H1 (cell line): Measurements from ENCODE around the gene PTPRG. TPM values are rescaled to one million over a fixed set of nuclear protein-coding genes. Genes with fewer than 3 reads are reported as not detected.

Experiments used
- CTCF ChIA-PET: fragments of 300-600 bp; sonication (Branson Sonifier 250); formaldehyde crosslinking; loops from one replicate; lab custom pipeline; 2021; ENCODE audit not compliant: partially characterized antibody; lab: Charles Lee
- POLR2A ChIA-PET: fragments of 300-600 bp; sonication (Branson Sonifier 250); formaldehyde crosslinking; loops from one replicate; lab custom pipeline; 2021; ENCODE audit warnings: inconsistent platforms; ENCODE audit not compliant: partially characterized antibody; lab: Charles Lee
- DNase-seq, 2 experiments: peaks; one replicate each; pipeline versions ENCODE4 v3.0.0 to v3.0.0-alpha.2; 2010 to 2022; ENCODE audit warnings: low spot score in 2 of 2, low read depth in 1 of 2, mixed read lengths in 1 of 2
- FAIRE-seq: peaks from 2 replicates; lab custom pipeline; 2011; peaks lifted over from hg19 to GRCh38; lab: Jason Lieb, UNC
- H2AFZ ChIP-seq: 2 replicates; pipeline ENCODE4 v1.8.1; 2012; ENCODE audit warnings: low read length, inconsistent platforms
- H2AK5ac ChIP-seq: 2 replicates; pipeline ENCODE4 v1.6.1; 2013; ENCODE audit warnings: low read depth, low read length
- H2BK120ac ChIP-seq: replicated peaks from 2 replicates; pipeline ENCODE3; 2013; ENCODE audit warnings: low read depth, low read length, inconsistent platforms
- H2BK12ac ChIP-seq: 2 replicates; pipeline ENCODE4 v1.6.1; 2013; ENCODE audit warnings: low read depth, low read length
- H2BK15ac ChIP-seq: 2 replicates; pipeline ENCODE4 v1.6.1; 2013; ENCODE audit warnings: low read length
- H2BK20ac ChIP-seq: 2 replicates; pipeline ENCODE4 v1.6.1; 2013; ENCODE audit warnings: low read length
- H2BK5ac ChIP-seq: 2 replicates; pipeline ENCODE4 v1.6.1; 2013; ENCODE audit warnings: low read depth, low read length
- H3K14ac ChIP-seq: 2 replicates; pipeline ENCODE4 v1.6.1; 2013; ENCODE audit warnings: inconsistent platforms; ENCODE audit not compliant: insufficient read length
- H3K18ac ChIP-seq: 2 replicates; pipeline ENCODE4 v1.6.1; 2013; ENCODE audit warnings: low read length; ENCODE audit errors: extremely low read depth
- H3K23ac ChIP-seq: 2 replicates; pipeline ENCODE4 v1.6.1; 2013; ENCODE audit warnings: inconsistent platforms; ENCODE audit not compliant: insufficient read length
- H3K23me2 ChIP-seq: 2 replicates; pipeline ENCODE4 v1.6.1; 2013; ENCODE audit warnings: low read depth, low read length
- H3K27ac ChIP-seq: 2 replicates; pipeline ENCODE4 v1.6.1; 2011; ENCODE audit warnings: low read depth, low read length, inconsistent platforms
- H3K27me3 ChIP-seq, 4 experiments: replicated peaks in 1 of 4; 1 replicate in 1 of 4; 2 replicates in 3 of 4; pipeline versions ENCODE4 v1.6.1 to v1.8.1; 2011 to 2013; ENCODE audit warnings: low read length in 3 of 4, mild to moderate bottlenecking in 3 of 4, inconsistent platforms in 2 of 4, mixed read lengths in 2 of 4, moderate library complexity in 1 of 4; ENCODE audit not compliant: control insufficient read depth in 3 of 4, insufficient read depth in 3 of 4; ENCODE audit errors: extremely low read depth in 1 of 4
- H3K36me3 ChIP-seq, 4 experiments: 2 replicates each; pipeline versions ENCODE4 v1.6.1 to v1.8.1; 2011 to 2013; ENCODE audit warnings: mild to moderate bottlenecking in 4 of 4, low read length in 3 of 4, moderate library complexity in 2 of 4, control low read depth in 1 of 4, inconsistent platforms in 1 of 4; ENCODE audit not compliant: insufficient read depth in 4 of 4, control insufficient read depth in 2 of 4
- H3K4ac ChIP-seq: replicated peaks from 2 replicates; pipeline ENCODE3; 2013; ENCODE audit warnings: low read length, low read depth, mixed read lengths, inconsistent platforms; ENCODE audit not compliant: insufficient read length
- H3K4me1 ChIP-seq, 4 experiments: replicated peaks in 1 of 4; 1 replicate in 1 of 4; 2 replicates in 3 of 4; pipeline versions ENCODE4 v1.6.1 to v1.8.1; 2011 to 2013; ENCODE audit warnings: low read length in 3 of 4, inconsistent platforms in 2 of 4, mixed read lengths in 1 of 4; ENCODE audit not compliant: insufficient read depth in 4 of 4, control insufficient read depth in 3 of 4
- H3K4me2 ChIP-seq, 2 experiments: 2 replicates each; pipeline versions ENCODE4 v1.6.1 to v1.8.1; 2011 to 2013; ENCODE audit warnings: low read depth in 2 of 2, low read length in 2 of 2, control low read depth in 1 of 2, inconsistent platforms in 1 of 2, mild to moderate bottlenecking in 1 of 2; ENCODE audit not compliant: insufficient read depth in 1 of 2
- H3K4me3 ChIP-seq, 4 experiments: fragments of 200-600, 300-600 bp in 1 of 4; sonication (generic), shearing (Covaris generic), sonication (Bioruptor Twin) in 1 of 4; 2 replicates each; pipeline versions ENCODE4 v1.5.1 to v1.8.1; 2011 to 2016; ENCODE audit warnings: low read length in 4 of 4, low read depth in 3 of 4, control low read depth in 2 of 4, inconsistent platforms in 2 of 4, mild to moderate bottlenecking in 2 of 4, mixed read lengths in 1 of 4, moderate library complexity in 1 of 4; ENCODE audit not compliant: insufficient read depth in 2 of 4; ENCODE audit errors: extremely low read depth in 1 of 4
- H3K56ac ChIP-seq: replicated peaks from 2 replicates; pipeline ENCODE3; 2013; ENCODE audit warnings: low read depth, mild to moderate bottlenecking, mixed read lengths, low read length, inconsistent platforms; ENCODE audit not compliant: insufficient read length
- H3K79me1 ChIP-seq: 2 replicates; pipeline ENCODE4 v1.6.1; 2013; ENCODE audit warnings: low read depth, low read length, control low read depth
- H3K79me2 ChIP-seq, 2 experiments: 2 replicates each; pipeline versions ENCODE4 v1.6.1 to v1.8.1; 2012 to 2013; ENCODE audit warnings: low read length in 2 of 2, mild to moderate bottlenecking in 2 of 2, inconsistent platforms in 1 of 2; ENCODE audit not compliant: insufficient read depth in 2 of 2, control insufficient read depth in 1 of 2
- H3K9ac ChIP-seq, 4 experiments: replicated peaks in 1 of 4; 1 replicate in 1 of 4; 2 replicates in 3 of 4; pipeline versions ENCODE4 v1.6.1 to v1.8.1; 2011 to 2013; ENCODE audit warnings: low read depth in 3 of 4, low read length in 3 of 4, control low read depth in 2 of 4, mild to moderate bottlenecking in 2 of 4, moderate library complexity in 2 of 4, inconsistent platforms in 1 of 4; ENCODE audit errors: extremely low read depth in 1 of 4
- H3K9me3 ChIP-seq, 2 experiments: 2 replicates each; pipeline versions ENCODE4 v1.6.1 to v1.8.1; 2012 to 2013; ENCODE audit warnings: mild to moderate bottlenecking in 2 of 2, moderate library complexity in 2 of 2, control low read depth in 1 of 2, inconsistent platforms in 1 of 2, low read depth in 1 of 2, low read length in 1 of 2, mixed read lengths in 1 of 2; ENCODE audit not compliant: insufficient read depth in 2 of 2
- H4K20me1 ChIP-seq, 2 experiments: replicated peaks in 1 of 2; 2 replicates each; pipeline versions ENCODE3 to v1.8.1; 2011 to 2013; ENCODE audit warnings: inconsistent platforms in 2 of 2, low read length in 2 of 2, mild to moderate bottlenecking in 1 of 2; ENCODE audit not compliant: insufficient read depth in 2 of 2, control insufficient read depth in 1 of 2
- H4K5ac ChIP-seq: 2 replicates; pipeline ENCODE4 v1.6.1; 2013; ENCODE audit warnings: low read length, low read depth, mixed read lengths, inconsistent platforms; ENCODE audit not compliant: insufficient read length
- H4K8ac ChIP-seq: 2 replicates; pipeline ENCODE4 v1.8.0; 2013; ENCODE audit warnings: mild to moderate bottlenecking, moderate library complexity, low read length, inconsistent platforms; ENCODE audit not compliant: insufficient read depth; ENCODE audit errors: extremely low read depth
- H4K91ac ChIP-seq: replicated peaks from 2 replicates; pipeline ENCODE3; 2013; ENCODE audit warnings: low read length, mixed read lengths, inconsistent platforms; ENCODE audit not compliant: insufficient read length
- BRCA1 ChIP-seq: IDR thresholded peaks from 2 replicates; pipeline ENCODE4 v1.6.1; 2012; ENCODE audit warnings: low read depth, low read length, improper control_type of control experiment
- CBX8 ChIP-seq: fragments of 300-800, 300-1000 bp; sonication (generic); IDR thresholded peaks from 2 replicates; pipeline ENCODE4 v1.7.1; 2016; ENCODE audit warnings: low read depth, low read length, borderline replicate concordance
- CHD2 ChIP-seq: IDR thresholded peaks from 2 replicates; pipeline ENCODE4 v1.6.1; 2012; ENCODE audit warnings: low read length, improper control_type of control experiment
- EZH2 ChIP-seq: fragments of 200-600 bp; sonication (generic); IDR thresholded peaks from 2 replicates; pipeline ENCODE4 v1.7.1; 2012; ENCODE audit warnings: low read depth, mild to moderate bottlenecking, moderate library complexity, low read length, inconsistent platforms; ENCODE audit not compliant: severe bottlenecking
- GTF2F1 ChIP-seq: IDR thresholded peaks from 2 replicates; pipeline ENCODE4 v1.6.1; 2012; ENCODE audit warnings: low read depth, low read length, improper control_type of control experiment, borderline replicate concordance
- HDAC2 ChIP-seq, 2 experiments: fragments of 300-600 bp in 1 of 2; sonication (generic) in 1 of 2; IDR thresholded peaks; 2 replicates each; pipeline ENCODE4 v1.6.1; 2011 to 2012; ENCODE audit warnings: low read depth in 2 of 2, low read length in 2 of 2, mild to moderate bottlenecking in 2 of 2, moderate library complexity in 2 of 2, borderline replicate concordance in 1 of 2, inconsistent platforms in 1 of 2
- KDM4A ChIP-seq: IDR thresholded peaks from one replicate; pipeline ENCODE4 v1.7.1; 2012; ENCODE audit warnings: low read depth, mild to moderate bottlenecking, moderate library complexity, low read length, inconsistent platforms; ENCODE audit not compliant: severe bottlenecking
- MAX ChIP-seq: IDR thresholded peaks from 2 replicates; pipeline ENCODE4 v1.6.1; 2012; ENCODE audit warnings: inconsistent platforms
- NRF1 ChIP-seq: IDR thresholded peaks from 2 replicates; pipeline ENCODE4 v1.6.1; 2011; ENCODE audit warnings: mild to moderate bottlenecking, low read depth, low read length, improper control_type of control experiment
- PHF8 ChIP-seq: fragments of 200-600 bp; sonication (generic); conservative IDR thresholded peaks from 2 replicates; pipeline ENCODE4 v1.7.1; 2012; ENCODE audit warnings: low read depth, mild to moderate bottlenecking, inconsistent platforms, low read length, moderate library complexity
- SAP30 ChIP-seq: fragments of 300-600 bp; sonication (generic); IDR thresholded peaks from 2 replicates; pipeline ENCODE4 v1.7.1; 2012; ENCODE audit warnings: low read length, moderate library complexity, mild to moderate bottlenecking, inconsistent platforms; ENCODE audit not compliant: insufficient read depth, insufficient replicate concordance
- SIRT6 ChIP-seq: IDR thresholded peaks from one replicate; pipeline ENCODE4 v1.7.1; 2012; ENCODE audit warnings: low read length, inconsistent platforms
- SIX5 ChIP-seq: IDR thresholded peaks from 2 replicates; pipeline ENCODE4 v1.6.1; 2011; ENCODE audit warnings: mild to moderate bottlenecking, low read depth, low read length
- TCF12 ChIP-seq: IDR thresholded peaks from 2 replicates; pipeline ENCODE4 v1.6.1; 2011; ENCODE audit warnings: low read depth, mild to moderate bottlenecking, low read length
- WGBS, 2 experiments: shearing (Covaris generic) in 1 of 2; methylation state at CpG; one replicate each; pipeline versions ENCODE4 v1.1.6 to v1.1.7; 2013 to 2015; ENCODE audit warnings: low lambda C conversion rate in 2 of 2, mixed read lengths in 2 of 2, inconsistent platforms in 1 of 2, low coverage in 1 of 2, missing lambda C conversion rate in 1 of 2; ENCODE audit not compliant: insufficient replicate concordance in 2 of 2, insufficient coverage in 1 of 2, insufficient read length in 1 of 2; ENCODE audit errors: extremely low coverage in 1 of 2, missing lambda C conversion rate in 1 of 2; 5-methylcytosine and 5-hydroxymethylcytosine counted together
- polyA plus RNA-seq, 7 experiments: library from polyadenylated mRNA; depleted of rRNA in 3 of 7; stranded (reverse) in 5 of 7; unstranded in 2 of 7; fragments of >200 nt in 5 of 7; fragments of 200-250 nt in 2 of 7; gene quantifications; 1 replicate in 5 of 7; 2 replicates in 1 of 7; 4 replicates in 1 of 7; pipeline versions ENCODE4 v1.2.1 to v1.2.3, GENCODE V29; 2011 to 2013; ENCODE audit warnings: missing spikeins in 2 of 7, mixed read lengths in 2 of 7
- total RNA-seq: library from RNA; stranded (reverse); fragmentation: NEBNext Ultra II Directional; extraction: Animal tissue kit (Norgen Biotek cat#: 25700); gene quantifications from 2 replicates; pipeline ENCODE4 v1.2.1, GENCODE V29; 2021

Gene PTPRG
- total and polyA plus RNA-seq, 2 of the 8 experiments (the other 6 are each of a cell fraction or from before 2014, with no cell fraction given) = 23.3 to 96.2 TPM

- WGBS, 2 experiments = 87% methylated on average over 3 of the region's 3 CpGs; no CpG with 5 or more reads in 1 of the 2 experiments
- H3K36me3 ChIP-seq = peaks cover 0 to 4% (median 0%) of the 10 kb centered on the region in 4 experiments; a peak in 2 of 8 replicates
- ChIA-PET CTCF (no interaction called here), POLR2A (no interaction called here)
- no peak overlapping the region for H2BK120ac ChIP-seq
- H4K91ac ChIP-seq = no peak overlapping the region
- H4K5ac ChIP-seq = no peak overlapping the region
- H4K8ac ChIP-seq = no peak overlapping the region
- no peak overlapping the region for H3K4me2 ChIP-seq
- H3K23ac ChIP-seq = no peak overlapping the region
- no peak overlapping the region for H2BK5ac ChIP-seq
- H3K4me3 ChIP-seq = no peak overlapping the region
- no peak overlapping the region for H2BK12ac ChIP-seq
- H4K20me1 ChIP-seq = peaks cover 0 to 3% of the 10 kb centered on the region in 2 experiments
- H2AK5ac ChIP-seq = no peak overlapping the region
- no peak overlapping the region for H3K56ac ChIP-seq
- peaks cover 0 to 5% (median 0%) of the 10 kb centered on the region in 4 experiments; a peak in 2 of 7 replicates for H3K4me1 ChIP-seq
- DNase-seq (no peak), FAIRE-seq (no peak)
- no peak overlapping the region for H2BK15ac ChIP-seq
- no peak overlapping the region for H3K9ac ChIP-seq
- H3K27me3 ChIP-seq = no peaks in the 10 kb centered on the region
- no peaks in the 10 kb centered on the region for H3K9me3 ChIP-seq
- peaks cover 0 to 28% of the 10 kb centered on the region in 2 experiments; a peak in 2 of 4 replicates for H3K79me2 ChIP-seq
- no peak overlapping the region for H3K18ac ChIP-seq
- H3K79me1 ChIP-seq = no peaks in the 10 kb centered on the region; the same call in 1 of the 2 replicates
- H3K4ac ChIP-seq = no peak overlapping the region
- no peak overlapping the region for H2BK20ac ChIP-seq
- H3K27ac ChIP-seq = no peak overlapping the region
- no peak overlapping the region for H2AFZ ChIP-seq
- no peak overlapping the region for H3K14ac ChIP-seq
- no peaks in the 10 kb centered on the region for H3K23me2 ChIP-seq
- no peak for TF ChIP-seq CBX8
- TF ChIP-seq MAX = no peak
- TF ChIP-seq SIRT6 = no peak
- no peak for TF ChIP-seq NRF1
- TF ChIP-seq SAP30 = no peak
- TF ChIP-seq CHD2 = no peak
- no peak for TF ChIP-seq EZH2
- TF ChIP-seq PHF8 = no peak
- TF ChIP-seq HDAC2 (IDR thresholded peaks at IDR 0.05; ENCODE audit: borderline replicate concordance in 1 of 2, low read depth in 2 of 2, low read length in 2 of 2) = no peak
- TF ChIP-seq GTF2F1 = no peak
- no peak for TF ChIP-seq BRCA1
- no peak for TF ChIP-seq SIX5
- TF ChIP-seq TCF12 = no peak
- TF ChIP-seq KDM4A = no peak
Measured at GRCh38 chr3:61986473-61986872, 425.1 kb downstream of the PTPRG start.
